IMR-90 (cell line): ENCODE data around the gene ERMN. TPM values are rescaled to one million over a fixed set of nuclear protein-coding genes. Genes with fewer than 3 reads are reported as not detected.

Experiments
- ATAC-seq: fragments of 200-7000 bp; cut with Tn5 transposase; 2 replicates; pipeline ENCODE4 v1.9.1; 2020; ENCODE audit warnings: low read depth, mild to moderate bottlenecking, moderate library complexity
- BruUV-seq: library from RNA; stranded (reverse); fragments of 400-500 nt; replicated peaks from 2 replicates; lab custom pipeline; 2021; lab: Mats Ljungman, UMichigan
- CTCF ChIA-PET: fragments of 300-600 bp; formaldehyde crosslinking; extraction: SDS; loops from one replicate; lab custom pipeline; 2021; ENCODE audit warnings: antibody characterized with exemption; lab: Yijun Ruan, JAX
- POLR2A ChIA-PET: fragments of 300-600 bp; sonication (Branson Sonifier 250); formaldehyde crosslinking; loops from one replicate; lab custom pipeline; 2022; ENCODE audit warnings: antibody characterized with exemption; ENCODE audit not compliant: unreplicated experiment; lab: Charles Lee
- DNase-seq: peaks from one replicate; pipeline ENCODE4 v3.0.0; 2013
- H2AFZ ChIP-seq: replicated peaks from 2 replicates; pipeline ENCODE3; 2013; ENCODE audit warnings: low read length, mild to moderate bottlenecking; ENCODE audit not compliant: poor library complexity
- H2AK5ac ChIP-seq: 2 replicates; pipeline ENCODE4 v1.6.1; 2013; ENCODE audit warnings: low read depth, low read length, inconsistent platforms
- H2AK9ac ChIP-seq: replicated peaks from 2 replicates; pipeline ENCODE3; 2013; ENCODE audit warnings: mild to moderate bottlenecking, low read depth, low read length, moderate library complexity; ENCODE audit not compliant: poor library complexity
- H2BK120ac ChIP-seq: 2 replicates; pipeline ENCODE4 v1.6.1; 2013; ENCODE audit warnings: low read depth, low read length, inconsistent platforms
- H2BK15ac ChIP-seq: 3 replicates; pipeline ENCODE4 v1.6.1; 2013; ENCODE audit warnings: low read depth, low read length, inconsistent platforms
- H2BK20ac ChIP-seq: 2 replicates; pipeline ENCODE4 v1.6.1; 2013; ENCODE audit warnings: low read depth, mild to moderate bottlenecking, inconsistent platforms, low read length, moderate library complexity
- H2BK5ac ChIP-seq: 2 replicates; pipeline ENCODE4 v1.6.1; 2013; ENCODE audit warnings: mild to moderate bottlenecking, low read depth, low read length, inconsistent platforms; ENCODE audit not compliant: poor library complexity, severe bottlenecking
- H3K14ac ChIP-seq: replicated peaks from 2 replicates; pipeline ENCODE4 v1.6.1; 2013; ENCODE audit warnings: low read depth, low read length, inconsistent platforms
- H3K18ac ChIP-seq: 2 replicates; pipeline ENCODE4 v1.6.1; 2013; ENCODE audit warnings: low read depth, low read length, control low read depth
- H3K23ac ChIP-seq: 2 replicates; pipeline ENCODE4 v1.6.1; 2013; ENCODE audit warnings: low read depth, low read length, inconsistent platforms
- H3K27ac ChIP-seq: 2 replicates; pipeline ENCODE4 v1.5.1; 2013; ENCODE audit warnings: mild to moderate bottlenecking, control low read depth, low read length; ENCODE audit not compliant: insufficient read depth
- H3K27me3 ChIP-seq: 2 replicates; pipeline ENCODE4 v1.6.1; 2013; ENCODE audit warnings: low read length; ENCODE audit not compliant: control insufficient read depth, insufficient read depth
- H3K36me3 ChIP-seq: 2 replicates; pipeline ENCODE4 v1.6.1; 2013; ENCODE audit warnings: low read length, mixed read lengths; ENCODE audit not compliant: control insufficient read depth, insufficient read depth
- H3K4ac ChIP-seq: 2 replicates; pipeline ENCODE4 v1.6.1; 2013; ENCODE audit warnings: low read depth, low read length, inconsistent platforms
- H3K4me1 ChIP-seq: 2 replicates; pipeline ENCODE4 v1.6.1; 2013; ENCODE audit warnings: low read length, mixed read lengths; ENCODE audit not compliant: control insufficient read depth, insufficient read depth
- H3K4me2 ChIP-seq: 2 replicates; pipeline ENCODE4 v1.6.1; 2013; ENCODE audit warnings: low read depth, mild to moderate bottlenecking, control low read depth, low read length, moderate library complexity
- H3K4me3 ChIP-seq: 2 replicates; pipeline ENCODE4 v1.5.1; 2013; ENCODE audit warnings: low read depth, mild to moderate bottlenecking, control low read depth, low read length, moderate library complexity; ENCODE audit not compliant: insufficient read depth
- H3K56ac ChIP-seq: 2 replicates; pipeline ENCODE4 v1.6.1; 2013; ENCODE audit warnings: low read length, inconsistent platforms; ENCODE audit not compliant: insufficient read depth; ENCODE audit errors: extremely low read depth
- H3K79me1 ChIP-seq, 2 experiments: 2 replicates each; pipeline ENCODE4 v1.6.1; 2013; ENCODE audit warnings: low read length in 2 of 2, inconsistent platforms in 1 of 2, low read depth in 1 of 2
- H3K9ac ChIP-seq: 2 replicates; pipeline ENCODE4 v1.6.1; 2013; ENCODE audit warnings: low read depth, low read length, control low read depth
- H3K9me1 ChIP-seq: 2 replicates; pipeline ENCODE4 v1.6.1; 2013; ENCODE audit warnings: low read length, inconsistent platforms; ENCODE audit not compliant: insufficient read depth
- H3K9me3 ChIP-seq: 2 replicates; pipeline ENCODE4 v1.6.1; 2013; ENCODE audit warnings: low read length; ENCODE audit not compliant: control insufficient read depth, insufficient read depth
- H4K20me1 ChIP-seq: 2 replicates; pipeline ENCODE4 v1.6.1; 2013; ENCODE audit warnings: low read length, inconsistent platforms; ENCODE audit not compliant: insufficient read depth
- H4K5ac ChIP-seq: 2 replicates; pipeline ENCODE4 v1.6.1; 2013; ENCODE audit warnings: mild to moderate bottlenecking, low read depth, low read length, control low read depth
- H4K8ac ChIP-seq, 2 experiments: 2 replicates each; pipeline ENCODE4 v1.6.1; 2013; ENCODE audit warnings: low read depth in 2 of 2, low read length in 2 of 2, control low read depth in 1 of 2, inconsistent platforms in 1 of 2
- H4K91ac ChIP-seq: 2 replicates; pipeline ENCODE4 v1.6.1; 2013; ENCODE audit warnings: low read depth, low read length, inconsistent platforms; ENCODE audit not compliant: insufficient read depth
- BHLHE40 ChIP-seq: fragments of 150-350 bp; IDR thresholded peaks from 2 replicates; pipeline ENCODE4 v1.6.1; 2016; ENCODE audit warnings: mild to moderate bottlenecking, low read depth, low read length
- CEBPB ChIP-seq: IDR thresholded peaks from 2 replicates; pipeline ENCODE4 v1.6.1; 2012; ENCODE audit warnings: low read depth, low read length, improper control_type of control experiment
- CHD1 ChIP-seq: IDR thresholded peaks from 2 replicates; pipeline ENCODE4 v1.6.1; 2012; ENCODE audit warnings: low read depth, low read length, improper control_type of control experiment
- CTCF ChIP-seq: conservative IDR thresholded peaks from 2 replicates; pipeline ENCODE4 v1.5.1; 2012; ENCODE audit warnings: mild to moderate bottlenecking, low read depth, low read length, improper control_type of control experiment
- FOS ChIP-seq: fragments of 150-350 bp; IDR thresholded peaks from 2 replicates; pipeline ENCODE4 v1.6.1; 2016; ENCODE audit warnings: low read depth, low read length
- MAFK ChIP-seq: IDR thresholded peaks from 2 replicates; pipeline ENCODE4 v1.6.1; 2012; ENCODE audit warnings: low read depth, low read length, improper control_type of control experiment
- MAZ ChIP-seq: IDR thresholded peaks from 2 replicates; pipeline ENCODE4 v1.6.1; 2012; ENCODE audit warnings: low read depth, mild to moderate bottlenecking, low read length, improper control_type of control experiment, moderate library complexity, borderline replicate concordance
- MXI1 ChIP-seq: IDR thresholded peaks from 2 replicates; pipeline ENCODE4 v1.6.1; 2012; ENCODE audit warnings: low read depth, mild to moderate bottlenecking, low read length, moderate library complexity, borderline replicate concordance
- NFE2L2 ChIP-seq: fragments of 150-350 bp; IDR thresholded peaks from 2 replicates; pipeline ENCODE4 v1.6.1; 2016; ENCODE audit warnings: low read depth, mild to moderate bottlenecking, low read length
- POLR2A ChIP-seq: IDR thresholded peaks from 2 replicates; pipeline ENCODE4 v1.6.1; 2012; ENCODE audit warnings: mild to moderate bottlenecking, low read depth, low read length
- RAD21 ChIP-seq: IDR thresholded peaks from 2 replicates; pipeline ENCODE4 v1.6.1; 2012; ENCODE audit warnings: low read length, improper control_type of control experiment
- RCOR1 ChIP-seq: IDR thresholded peaks from 2 replicates; pipeline ENCODE4 v1.6.1; 2012; ENCODE audit warnings: mild to moderate bottlenecking, low read length, improper control_type of control experiment; ENCODE audit not compliant: insufficient replicate concordance
- RFX5 ChIP-seq: IDR thresholded peaks from 2 replicates; pipeline ENCODE4 v1.8.0; 2012; ENCODE audit warnings: low read depth, mild to moderate bottlenecking, low read length, moderate library complexity
- SMC3 ChIP-seq: fragments of 150-350 bp; IDR thresholded peaks from 2 replicates; pipeline ENCODE4 v1.6.1; 2016; ENCODE audit warnings: low read depth, mild to moderate bottlenecking, antibody characterized with exemption, low read length, moderate library complexity
- USF2 ChIP-seq: fragments of 150-350 bp; IDR thresholded peaks from 2 replicates; pipeline ENCODE4 v1.6.1; 2017; ENCODE audit warnings: mild to moderate bottlenecking, antibody characterized with exemption, low read length, low read depth
- WGBS, 2 experiments: methylation state at CpG; one replicate each; pipeline versions ENCODE4 v1.1.5 to v1.1.7; 2013; ENCODE audit warnings: missing lambda C conversion rate in 2 of 2; ENCODE audit not compliant: insufficient read length in 1 of 2; ENCODE audit errors: extremely low coverage in 2 of 2; 5-methylcytosine and 5-hydroxymethylcytosine counted together
- dilution Hi-C: fragments of 300-500 bp; cut with HindIII; formaldehyde crosslinking; loops from one replicate; pipeline ENCODE4 v1.14.3; 2018; ENCODE audit warnings: low sequenced_read_pairs; ENCODE audit not compliant: unreplicated experiment
- in situ Hi-C: fragments of 300-500 bp; cut with MboI; formaldehyde crosslinking; loops from 3 replicates; pipeline ENCODE4 v1.14.3; 2019; ENCODE audit warnings: low sequenced_read_pairs, inconsistent platforms, mixed read lengths
- intact Hi-C: fragments of 100-400 bp; cut with micrococcal nuclease; formaldehyde crosslinking; loops from 2 replicates; pipeline ENCODE4 v1.10.0; 2022
- polyA plus RNA-seq, 3 experiments: library from polyadenylated mRNA; depleted of rRNA; stranded (reverse); fragments of >200 nt; gene quantifications; 2 replicates each; pipeline ENCODE4 v1.2.3, GENCODE V29; 2012; ENCODE audit warnings: low replicate concordance in 1 of 3
- total RNA-seq: library from RNA; depleted of rRNA; stranded (reverse); fragments of >200 nt; gene quantifications from 2 replicates; pipeline ENCODE4 v1.2.3, GENCODE V29; 2012
- TF ChIP-seq, protein P1 (sequence below): fragments of 150-350 bp; IDR thresholded peaks from 2 replicates; pipeline ENCODE4 v1.6.1; 2016; ENCODE audit warnings: low read depth, mild to moderate bottlenecking, low read length, moderate library complexity, borderline replicate concordance

The ERMN gene
- total and polyA plus RNA-seq, 2 of the 4 experiments (the other 2 are of a cell fraction) = not detected

GRCh38 chr2:157312866-157313486 lies 12.6 kb downstream of the ERMN start:
- ChIA-PET POLR2A (no interaction called here), CTCF (no interaction called here)
- WGBS, 2 experiments = no CpG with 5 or more reads among the region's 1 CpG
- TSS peak; percentile 27 for BruUV-seq
- H3K23ac ChIP-seq = no peak overlapping the region
- intact Hi-C loops = no loop called here
- no peak overlapping the region for H4K8ac ChIP-seq
- no peak overlapping the region for H4K5ac ChIP-seq
- no peak overlapping the region for H3K27ac ChIP-seq
- no peak overlapping the region for H4K91ac ChIP-seq
- no peak overlapping the region for H3K4ac ChIP-seq
- no peak overlapping the region for H2AK5ac ChIP-seq
- TF ChIP-seq POLR2A = no peak
- no peak for TF ChIP-seq MAFK
- TF ChIP-seq CEBPB = no peak
- no peak for TF ChIP-seq NFE2L2
- TF ChIP-seq, protein P1, sequence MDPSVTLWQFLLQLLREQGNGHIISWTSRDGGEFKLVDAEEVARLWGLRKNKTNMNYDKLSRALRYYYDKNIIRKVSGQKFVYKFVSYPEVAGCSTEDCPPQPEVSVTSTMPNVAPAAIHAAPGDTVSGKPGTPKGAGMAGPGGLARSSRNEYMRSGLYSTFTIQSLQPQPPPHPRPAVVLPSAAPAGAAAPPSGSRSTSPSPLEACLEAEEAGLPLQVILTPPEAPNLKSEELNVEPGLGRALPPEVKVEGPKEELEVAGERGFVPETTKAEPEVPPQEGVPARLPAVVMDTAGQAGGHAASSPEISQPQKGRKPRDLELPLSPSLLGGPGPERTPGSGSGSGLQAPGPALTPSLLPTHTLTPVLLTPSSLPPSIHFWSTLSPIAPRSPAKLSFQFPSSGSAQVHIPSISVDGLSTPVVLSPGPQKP = no peak
- TF ChIP-seq CTCF = no peak
- no peak for TF ChIP-seq FOS
- no peak for TF ChIP-seq RCOR1
- TF ChIP-seq MAZ = no peak
- TF ChIP-seq CHD1 = no peak
- TF ChIP-seq USF2 = no peak
- no peak for TF ChIP-seq RAD21
- no peak for TF ChIP-seq SMC3
- no peak for TF ChIP-seq RFX5
- TF ChIP-seq BHLHE40 = no peak
- no peak for TF ChIP-seq MXI1
- H3K4me3 ChIP-seq = no peak overlapping the region
- no peak overlapping the region for H2BK20ac ChIP-seq
- H3K9ac ChIP-seq = no peak overlapping the region
- in situ Hi-C loops = no loop called here
- peaks cover 2% of the 10 kb centered on the region; the same call in 1 of the 2 replicates for H3K4me1 ChIP-seq
- no peak overlapping the region for H2BK120ac ChIP-seq
- no peak overlapping the region for H2AFZ ChIP-seq
- H4K20me1 ChIP-seq = no peaks in the 10 kb centered on the region
- H3K9me3 ChIP-seq = no peaks in the 10 kb centered on the region
- H3K4me2 ChIP-seq = no peak overlapping the region
- DNase-seq (peak; percentile 34), ATAC-seq (no peak)
- H2AK9ac ChIP-seq = no peak overlapping the region
- H3K14ac ChIP-seq = no peak overlapping the region
- H3K56ac ChIP-seq = no peak overlapping the region
- H3K18ac ChIP-seq = no peak overlapping the region
- dilution Hi-C loops = no loop called here
- H3K9me1 ChIP-seq = no peaks in the 10 kb centered on the region
- no peaks in the 10 kb centered on the region for H3K27me3 ChIP-seq
- H2BK5ac ChIP-seq = no peak overlapping the region
- 0 out of 4 replicates have a peak, but pooled peaks cover 0 to 4% of the 10 kb centered on the region in 2 experiments for H3K79me1 ChIP-seq
- peaks cover 6% of the 10 kb centered on the region for H3K36me3 ChIP-seq
- H2BK15ac ChIP-seq = no peak overlapping the region
